Fibroblast of the aortic adventitia (primary cell): ENCODE data around the gene MEN1. TPM values are rescaled to one million over a fixed set of nuclear protein-coding genes. Genes with fewer than 3 reads are reported as not detected.

Source experiments
- DNase-seq: peaks from one replicate; pipeline ENCODE4 v3.0.0-alpha.2; 2010; ENCODE audit warnings: low read depth
- H3K4me3 ChIP-seq: 2 replicates; pipeline ENCODE4 v1.5.1; 2011; ENCODE audit warnings: low read depth, mild to moderate bottlenecking, control low read depth, low read length, moderate library complexity
- total RNA-seq: library from RNA; depleted of rRNA; stranded (reverse); fragments of >200 nt; gene quantifications from 2 replicates; pipeline ENCODE4 v1.2.3, GENCODE V29; 2012; ENCODE audit warnings: low replicate concordance
- TF ChIP-seq, protein P1 (sequence below): IDR thresholded peaks from 2 replicates; pipeline ENCODE4 v1.5.1; 2011; ENCODE audit warnings: mild to moderate bottlenecking, low read length, control low read depth, inconsistent platforms; ENCODE audit not compliant: insufficient read depth

Gene MEN1
- total RNA-seq, 1 donor, result 15.9 TPM

DNA sequence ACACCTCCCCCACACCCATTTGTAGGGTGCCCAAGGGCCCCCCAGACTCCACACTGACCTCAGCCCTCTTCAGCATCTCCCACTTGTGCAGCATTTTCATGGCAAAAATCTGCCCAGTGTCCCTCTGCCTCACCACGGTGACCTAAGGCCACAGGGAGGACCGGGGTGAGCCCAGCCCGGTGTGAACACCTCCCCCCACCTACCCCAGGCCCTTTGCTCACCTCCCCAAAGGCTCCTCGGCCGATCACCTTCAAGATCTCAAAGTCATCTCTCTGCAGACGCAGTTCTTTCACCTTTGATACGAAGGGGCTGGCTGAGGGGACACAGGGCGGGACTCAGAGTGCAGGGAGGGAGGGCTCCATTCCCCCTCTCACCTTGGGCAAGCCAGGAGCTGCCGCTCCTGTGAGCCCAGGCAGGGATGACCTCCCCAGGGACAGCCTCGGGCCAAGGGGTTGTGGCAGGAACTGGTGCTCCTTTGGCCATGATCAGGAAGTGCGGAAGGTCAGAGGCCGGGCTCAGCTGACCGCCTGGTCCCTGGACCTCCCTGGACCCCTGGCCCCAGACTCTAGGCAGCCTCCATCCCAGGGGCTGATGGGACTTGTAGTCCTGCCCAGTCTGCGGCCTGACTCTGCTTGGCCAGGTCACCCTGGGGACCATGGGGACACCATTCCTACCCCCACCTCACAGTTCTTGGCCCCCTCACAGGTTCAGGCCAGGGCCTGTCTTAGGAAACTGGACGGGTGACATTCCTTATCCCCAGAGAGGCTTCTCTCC, 31.4 kb upstream of the MEN1 start:
- TF ChIP-seq, protein P1, sequence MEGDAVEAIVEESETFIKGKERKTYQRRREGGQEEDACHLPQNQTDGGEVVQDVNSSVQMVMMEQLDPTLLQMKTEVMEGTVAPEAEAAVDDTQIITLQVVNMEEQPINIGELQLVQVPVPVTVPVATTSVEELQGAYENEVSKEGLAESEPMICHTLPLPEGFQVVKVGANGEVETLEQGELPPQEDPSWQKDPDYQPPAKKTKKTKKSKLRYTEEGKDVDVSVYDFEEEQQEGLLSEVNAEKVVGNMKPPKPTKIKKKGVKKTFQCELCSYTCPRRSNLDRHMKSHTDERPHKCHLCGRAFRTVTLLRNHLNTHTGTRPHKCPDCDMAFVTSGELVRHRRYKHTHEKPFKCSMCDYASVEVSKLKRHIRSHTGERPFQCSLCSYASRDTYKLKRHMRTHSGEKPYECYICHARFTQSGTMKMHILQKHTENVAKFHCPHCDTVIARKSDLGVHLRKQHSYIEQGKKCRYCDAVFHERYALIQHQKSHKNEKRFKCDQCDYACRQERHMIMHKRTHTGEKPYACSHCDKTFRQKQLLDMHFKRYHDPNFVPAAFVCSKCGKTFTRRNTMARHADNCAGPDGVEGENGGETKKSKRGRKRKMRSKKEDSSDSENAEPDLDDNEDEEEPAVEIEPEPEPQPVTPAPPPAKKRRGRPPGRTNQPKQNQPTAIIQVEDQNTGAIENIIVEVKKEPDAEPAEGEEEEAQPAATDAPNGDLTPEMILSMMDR, result no peak
- H3K4me3 ChIP-seq, result no peak overlapping the region
- DNase-seq, result no peak

DNA sequence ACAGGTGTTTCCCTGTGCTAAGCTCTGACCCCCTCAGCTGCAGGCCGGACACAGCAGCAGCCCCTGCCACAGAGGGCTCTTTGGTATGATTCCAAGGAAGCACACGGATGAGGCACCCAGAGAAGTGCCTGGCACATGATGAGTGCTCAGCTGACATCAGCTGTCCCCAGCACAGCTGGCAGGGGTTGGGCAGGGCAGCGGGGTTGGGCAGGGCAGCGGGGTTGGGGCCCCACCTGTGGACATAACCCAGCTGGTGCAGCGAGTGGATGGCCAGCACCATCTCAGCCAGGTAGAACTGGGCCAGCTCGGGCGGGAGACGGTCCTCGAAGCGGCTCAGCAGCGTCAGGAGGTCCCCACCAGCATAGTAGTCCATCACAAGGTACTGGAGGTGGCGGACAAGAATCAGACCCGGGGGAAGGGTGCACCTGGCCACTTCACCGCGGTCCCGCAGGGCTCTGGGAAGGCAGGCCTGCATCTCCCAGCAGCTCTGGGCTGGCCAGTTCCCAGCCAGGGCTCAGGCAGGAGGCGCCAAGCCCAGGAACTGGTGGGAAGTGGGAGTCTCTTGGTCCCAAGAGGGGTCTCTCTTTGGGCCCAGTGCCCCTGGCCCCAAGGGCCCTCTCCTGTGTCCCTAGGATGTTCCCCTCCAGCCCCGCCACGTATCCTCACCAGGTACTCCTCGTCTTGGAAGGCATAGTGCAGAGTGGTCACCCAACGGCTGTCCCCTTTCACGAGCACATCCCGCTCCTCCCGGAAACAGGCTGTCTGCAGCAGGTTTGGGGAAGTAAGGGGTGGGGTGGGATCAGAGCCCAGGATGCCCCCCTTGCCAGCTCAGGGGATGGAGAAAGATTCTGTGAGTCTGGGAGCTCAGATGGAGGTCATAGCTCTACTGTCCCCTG, 29.8 kb upstream of the MEN1 start:
- H3K4me3 ChIP-seq, result no peak overlapping the region
- no peak for DNase-seq
- TF ChIP-seq, protein P1, result no peak

DNA sequence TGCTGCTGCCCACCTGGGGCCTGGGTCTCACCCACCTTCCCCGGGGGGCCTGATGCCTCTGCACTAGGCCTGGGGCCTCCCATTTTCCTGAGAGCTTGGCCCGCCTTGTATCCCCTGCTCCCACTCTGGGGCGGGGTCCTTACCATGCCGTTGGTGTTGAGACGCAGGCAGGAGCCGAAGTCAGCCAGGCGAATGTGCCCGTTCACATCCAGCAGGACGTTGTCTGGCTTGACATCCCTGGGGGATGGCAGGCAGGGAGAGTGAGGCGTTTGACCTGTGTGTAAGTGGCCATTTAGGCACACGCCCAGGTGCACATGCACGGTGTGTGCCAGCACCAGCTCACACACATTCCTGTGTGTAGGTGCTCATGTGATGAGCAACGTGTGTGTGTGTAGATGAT, 29.0 kb upstream of the MEN1 start:
- H3K4me3 ChIP-seq, result no peak overlapping the region
- TF ChIP-seq, protein P1, result no peak
- no peak for DNase-seq

DNA sequence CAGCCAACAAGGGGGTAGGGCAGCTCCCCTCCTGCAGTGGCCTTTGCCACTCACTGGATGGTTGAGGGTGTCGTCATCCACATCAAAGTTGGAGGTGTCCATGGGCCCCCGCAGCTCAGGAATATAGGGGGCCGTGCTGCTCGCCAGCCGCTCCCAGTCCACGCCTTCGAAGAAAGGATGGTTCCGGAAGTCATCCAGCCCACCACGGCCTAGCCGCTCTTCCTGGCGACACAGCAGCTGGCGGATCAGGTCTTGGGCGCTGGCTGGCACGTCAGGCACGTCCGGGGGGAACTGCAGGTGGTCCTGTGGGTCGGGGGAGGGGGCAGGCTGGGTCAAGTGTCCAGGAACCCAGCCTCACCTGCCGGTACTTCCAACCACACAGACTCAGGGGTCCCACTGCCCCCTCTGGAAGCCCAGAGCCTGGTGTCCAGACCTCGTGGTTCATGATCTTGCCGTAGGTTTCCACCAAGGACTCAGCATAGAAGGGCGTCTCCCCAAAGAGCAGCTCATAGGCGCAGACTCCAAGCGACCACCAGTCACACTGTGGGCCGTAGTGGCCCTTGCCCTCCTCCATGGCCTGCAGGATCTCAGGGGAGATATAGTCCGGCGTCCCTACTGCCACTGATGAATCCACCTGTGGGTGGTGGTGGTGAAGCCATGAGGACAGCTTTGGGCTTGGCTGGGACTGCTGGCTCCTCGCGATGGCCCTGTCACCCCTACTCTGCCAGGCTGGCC, 28.4 kb upstream of the MEN1 start:
- no peak for DNase-seq
- TF ChIP-seq, protein P1, result no peak

DNA sequence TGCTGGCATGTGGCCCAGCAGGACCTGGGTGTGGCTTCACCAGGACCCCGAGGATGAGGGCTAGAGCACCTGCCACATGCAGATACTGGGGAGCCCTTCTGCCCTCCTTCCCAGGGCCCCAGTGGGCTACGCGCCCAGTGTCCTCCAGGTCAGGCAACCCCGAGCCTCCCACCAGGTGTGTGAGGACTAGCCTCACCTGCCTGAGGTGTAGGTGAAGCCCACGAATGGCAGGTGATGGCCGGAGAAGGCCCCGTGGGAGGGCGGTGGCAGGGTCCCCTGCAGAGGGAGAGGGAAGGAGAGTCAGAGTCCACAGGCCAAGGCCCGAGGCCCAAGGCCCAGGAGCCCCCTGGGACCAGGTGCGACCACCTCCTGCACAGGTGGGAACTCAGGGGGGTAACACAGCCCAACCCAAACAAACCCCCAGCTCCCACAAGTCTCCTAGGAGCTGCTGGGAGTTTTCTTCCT, 27.6 kb upstream of the MEN1 start:
- TF ChIP-seq, protein P1, result no peak
- no peak for DNase-seq
- H3K4me3 ChIP-seq, result no peak overlapping the region

More for the DNA sequence above, 28.4 kb upstream of the MEN1 start:
- H3K4me3 ChIP-seq, result no peak overlapping the region

DNA sequence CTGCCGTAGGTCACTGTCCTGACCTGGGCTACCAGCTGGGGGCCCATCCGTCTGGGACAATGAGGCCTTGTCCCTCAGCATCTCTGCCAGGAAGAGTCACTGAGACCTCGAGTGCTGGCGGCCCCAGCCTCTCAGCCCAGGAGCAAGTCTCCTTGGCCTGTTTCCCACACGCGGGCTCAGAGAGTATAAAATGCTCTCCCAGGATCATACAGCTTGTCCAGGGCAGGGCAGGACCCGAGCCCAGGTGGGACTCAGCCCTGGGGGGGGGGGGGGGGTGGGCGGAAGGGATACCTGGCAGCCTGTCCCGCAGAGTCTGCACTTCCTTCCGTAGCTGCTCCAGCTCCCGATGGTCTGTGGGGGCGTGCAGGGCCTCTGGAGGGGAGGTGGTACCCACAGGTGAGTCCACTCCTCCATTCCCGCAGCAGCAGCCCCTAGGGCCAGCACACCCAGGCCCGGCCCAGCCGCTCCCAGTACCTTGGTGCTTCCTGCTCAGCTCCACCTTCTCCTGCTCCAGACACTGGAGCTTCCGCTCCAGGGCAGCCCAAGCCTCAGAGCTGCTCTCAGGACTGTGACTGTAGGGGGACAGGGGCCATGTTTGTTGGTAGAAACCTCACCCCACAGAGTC, 26.2 kb upstream of the MEN1 start:
- DNase-seq, result no peak

More for the DNA sequence above, 26.2 kb upstream of the MEN1 start:
- TF ChIP-seq, protein P1, result no peak
- H3K4me3 ChIP-seq, result no peak overlapping the region
